HCT116 (cell line): ENCODE results near the gene ADORA1. TPM values are rescaled to one million over a fixed set of nuclear protein-coding genes. Genes with fewer than 3 reads are reported as not detected.

Source experiments
- ATAC-seq: fragments of 200-7000 bp; cut with Tn5 transposase; 2 replicates; pipeline ENCODE4 v1.9.1; 2020; ENCODE audit warnings: mild to moderate bottlenecking, moderate library complexity
- BruUV-seq: library from RNA; stranded (reverse); fragments of 400-500 nt; replicated peaks from 2 replicates; lab custom pipeline; 2021; lab: Mats Ljungman, UMichigan
- CTCF ChIA-PET: fragments of 300-600 bp; sonication (Branson Sonifier 250); formaldehyde crosslinking; loops from one replicate; lab custom pipeline; 2021; ENCODE audit warnings: antibody characterized with exemption; lab: Charles Lee
- POLR2A ChIA-PET: fragments of 300-600, 350-600 bp; sonication (Branson Sonifier 250); formaldehyde crosslinking; loops from one replicate; lab custom pipeline; 2021; ENCODE audit warnings: antibody characterized with exemption; lab: Charles Lee
- RAD21 ChIA-PET, 2 experiments: fragments of 300-600 bp; sonication (Branson Sonifier 250); formaldehyde crosslinking; loops; one replicate each; lab custom pipeline; 2023; ENCODE audit warnings: low total read pairs in 2 of 2; ENCODE audit not compliant: uncharacterized antibody in 2 of 2, unreplicated experiment in 2 of 2, low non-redundant PET in 1 of 2; lab: Charles Lee
- DNase-seq: peaks from one replicate; pipeline ENCODE4 v3.0.0-alpha.2; 2010; ENCODE audit warnings: low read depth, low spot score
- H2AFZ ChIP-seq: fragments of 200-600 bp; shearing (Covaris generic), sonication (generic); 2 replicates; pipeline ENCODE4 v1.6.1; 2017; ENCODE audit warnings: low read depth, mixed run types, mixed read lengths, antibody characterized with exemption, low read length; ENCODE audit not compliant: poor library complexity, severe bottlenecking
- H3K27ac ChIP-seq: 2 replicates; pipeline ENCODE4 v1.5.1; 2012; ENCODE audit warnings: low read depth, low read length
- H3K27me3 ChIP-seq: fragments of 200-600 bp; sonication (generic); 2 replicates; pipeline ENCODE4 v1.6.1; 2016; ENCODE audit warnings: mixed run types, low read length, mixed read lengths; ENCODE audit not compliant: insufficient read depth
- H3K36me3 ChIP-seq, 2 experiments: fragments of 200-500 bp in 1 of 2; fragments of 200-600 bp in 1 of 2; sonication (Bioruptor generic) in 1 of 2; sonication (generic) in 1 of 2; 2 replicates each; pipeline versions ENCODE4 v1.5.1 to v1.6.1; 2014 to 2016; ENCODE audit warnings: low read length in 2 of 2, inconsistent platforms in 1 of 2, mixed read lengths in 1 of 2, mixed run types in 1 of 2; ENCODE audit not compliant: insufficient read depth in 2 of 2, control insufficient read depth in 1 of 2
- H3K4me1 ChIP-seq, 2 experiments: fragments of 200-600 bp in 1 of 2; sonication (generic) in 1 of 2; 2 replicates each; pipeline versions ENCODE4 v1.5.1 to v1.6.1; 2012 to 2017; ENCODE audit warnings: low read length in 2 of 2, inconsistent platforms in 1 of 2, mild to moderate bottlenecking in 1 of 2, mixed read lengths in 1 of 2, mixed run types in 1 of 2, moderate library complexity in 1 of 2; ENCODE audit not compliant: insufficient read depth in 2 of 2, control insufficient read depth in 1 of 2
- H3K4me2 ChIP-seq: fragments of 200-600 bp; sonication (generic); 2 replicates; pipeline ENCODE4 v1.6.1; 2017; ENCODE audit warnings: mixed run types, low read length, mixed read lengths
- H3K4me3 ChIP-seq, 2 experiments: fragments of 200-600 bp in 1 of 2; sonication (generic) in 1 of 2; replicated peaks in 1 of 2; 2 replicates each; pipeline ENCODE4 v1.5.1; 2011 to 2016; ENCODE audit warnings: low read length in 2 of 2, control low read depth in 1 of 2, low read depth in 1 of 2, mild to moderate bottlenecking in 1 of 2, mixed read lengths in 1 of 2, mixed run types in 1 of 2
- H3K79me2 ChIP-seq: fragments of 200-600 bp; sonication (generic); 2 replicates; pipeline ENCODE4 v1.6.1; 2017; ENCODE audit warnings: mild to moderate bottlenecking, mixed run types, low read length, moderate library complexity, mixed read lengths; ENCODE audit not compliant: insufficient read depth
- H3K9ac ChIP-seq: fragments of 200-600 bp; sonication (generic); 2 replicates; pipeline ENCODE4 v1.6.1; 2016; ENCODE audit warnings: low read length, mixed read lengths
- H3K9me2 ChIP-seq: fragments of 200-600 bp; sonication (generic), shearing (Covaris generic); 2 replicates; pipeline ENCODE4 v1.6.1; 2017; ENCODE audit warnings: mixed run types, mild to moderate bottlenecking, moderate library complexity; ENCODE audit not compliant: insufficient read depth
- H3K9me3 ChIP-seq, 2 experiments: fragments of 200-500 bp in 1 of 2; fragments of 200-600 bp in 1 of 2; sonication (Bioruptor generic) in 1 of 2; sonication (generic) in 1 of 2; 2 replicates each; pipeline ENCODE4 v1.6.1; 2014 to 2017; ENCODE audit warnings: low read length in 2 of 2, mixed read lengths in 2 of 2, inconsistent platforms in 1 of 2, low read depth in 1 of 2, mild to moderate bottlenecking in 1 of 2, mixed run types in 1 of 2, moderate library complexity in 1 of 2; ENCODE audit not compliant: control insufficient read depth in 1 of 2, insufficient read depth in 1 of 2
- H4K20me1 ChIP-seq: fragments of 200-600 bp; sonication (generic), shearing (Covaris generic); 2 replicates; pipeline ENCODE4 v1.6.1; 2017; ENCODE audit warnings: mixed run types, mild to moderate bottlenecking, moderate library complexity; ENCODE audit not compliant: insufficient read depth
- CBX3 ChIP-seq: IDR thresholded peaks from 2 replicates; pipeline ENCODE4 v1.6.1; 2012; ENCODE audit warnings: low read depth
- CEBPB ChIP-seq: IDR thresholded peaks from 2 replicates; pipeline ENCODE4 v1.6.1; 2012; ENCODE audit warnings: low read depth
- EGR1 ChIP-seq: IDR thresholded peaks from 2 replicates; pipeline ENCODE4 v1.6.1; 2012; ENCODE audit warnings: low read depth
- ELF1 ChIP-seq: IDR thresholded peaks from 2 replicates; pipeline ENCODE4 v1.6.1; 2012; ENCODE audit warnings: low read depth, borderline replicate concordance
- EZH2phosphoT487 ChIP-seq: fragments of 200-600 bp; IDR thresholded peaks from 2 replicates; pipeline ENCODE4 v1.6.1; 2018; ENCODE audit warnings: antibody characterized with exemption, borderline replicate concordance
- FOSL1 ChIP-seq: IDR thresholded peaks from 2 replicates; pipeline ENCODE4 v1.6.1; 2012; ENCODE audit warnings: low read depth
- POLR2AphosphoS5 ChIP-seq: IDR thresholded peaks from 2 replicates; pipeline ENCODE4 v1.6.1; 2011; ENCODE audit warnings: mild to moderate bottlenecking, low read depth, low read length, moderate library complexity
- RAD21 ChIP-seq: IDR thresholded peaks from 2 replicates; pipeline ENCODE4 v1.6.1; 2012; ENCODE audit warnings: low read depth, mild to moderate bottlenecking
- SIN3A ChIP-seq: IDR thresholded peaks from 2 replicates; pipeline ENCODE4 v1.6.1; 2012; ENCODE audit warnings: low read depth
- SP1 ChIP-seq: IDR thresholded peaks from 2 replicates; pipeline ENCODE4 v1.6.1; 2012; ENCODE audit warnings: low read depth
- SRF ChIP-seq: IDR thresholded peaks from 2 replicates; pipeline ENCODE4 v1.6.1; 2012; ENCODE audit warnings: low read depth
- TCF7L2 ChIP-seq: IDR thresholded peaks from 2 replicates; pipeline ENCODE4 v1.7.0; 2011; ENCODE audit warnings: borderline replicate concordance, inconsistent platforms; ENCODE audit not compliant: insufficient read depth, insufficient read length; ENCODE audit errors: extremely low read depth
- ZFX ChIP-seq: fragments of 450-650 bp; IDR thresholded peaks from 2 replicates; pipeline ENCODE4 v1.6.1; 2017
- ZNF274 ChIP-seq: fragments of 200-500 bp; sonication (Bioruptor generic); IDR thresholded peaks from 2 replicates; pipeline ENCODE4 v1.6.1; 2014; ENCODE audit warnings: mild to moderate bottlenecking, low read depth, low read length, inconsistent platforms
- intact Hi-C: fragments of 100-400 bp; cut with micrococcal nuclease; formaldehyde crosslinking; loops from 2 replicates; pipeline ENCODE4 v1.10.0; 2022
- total RNA-seq: library from RNA; stranded (reverse); gene quantifications from one replicate; pipeline ENCODE4 v1.2.1, GENCODE V29; 2021; ENCODE audit not compliant: unreplicated experiment
- TF ChIP-seq, protein P1 (sequence below): IDR thresholded peaks from 2 replicates; pipeline ENCODE4 v1.6.1; 2012
- TF ChIP-seq, protein P2 (sequence below): IDR thresholded peaks from 2 replicates; pipeline ENCODE4 v1.6.1; 2011; ENCODE audit warnings: mild to moderate bottlenecking, low read length, moderate library complexity; ENCODE audit not compliant: insufficient replicate concordance; ENCODE audit errors: extremely low read depth
- TF ChIP-seq, protein P3 (sequence below), 3 experiments: fragments of 200-600 bp in 1 of 3; sonication (generic) in 1 of 3; IDR thresholded peaks in 2 of 3; conservative IDR thresholded peaks in 1 of 3; 2 replicates each; pipeline ENCODE4 v1.5.1; 2012 to 2017; ENCODE audit warnings: low read depth in 2 of 3, low read length in 2 of 3, antibody characterized with exemption in 1 of 3, borderline replicate concordance in 1 of 3, control low read depth in 1 of 3, mild to moderate bottlenecking in 1 of 3, mixed read lengths in 1 of 3, mixed run types in 1 of 3, moderate library complexity in 1 of 3; ENCODE audit not compliant: insufficient read depth in 1 of 3

ADORA1 gene
- total RNA-seq, 1 experiment from 2014 or later, result 2.8 TPM

DNA sequence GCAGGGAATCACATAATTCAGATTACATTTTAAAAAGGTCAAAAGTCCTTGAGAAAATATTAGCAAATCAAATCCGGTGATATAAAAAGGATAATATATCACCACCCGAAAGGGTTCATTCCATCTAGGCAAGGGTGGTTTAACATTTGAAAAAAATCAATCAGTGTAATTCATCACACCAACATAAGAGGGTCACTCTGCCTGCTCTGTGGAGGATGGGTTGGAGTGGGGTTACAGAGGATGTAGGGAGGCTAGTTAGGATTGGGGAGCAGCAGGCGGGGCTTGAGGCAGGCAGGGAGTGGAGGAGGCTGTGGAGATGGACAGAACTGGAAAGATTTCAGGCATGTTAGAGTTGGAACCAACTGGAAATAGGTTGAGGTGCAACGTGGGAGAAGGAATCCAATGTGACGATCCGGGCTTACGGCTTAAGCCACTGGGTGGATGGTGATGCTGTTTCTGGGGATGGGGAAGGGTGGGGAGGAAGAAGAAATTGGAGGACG, 12.5 kb downstream of the ADORA1 start:
- Histone ChIP-seq H3K4me3 (no peak overlapping the region), H3K4me1 (peaks cover 0 to 7% of the 10 kb centered on the region in 2 experiments; a peak in 2 of 4 replicates), H3K9ac (no peak overlapping the region), H3K36me3 (no peaks in the 10 kb centered on the region), H3K9me3 (no peaks in the 10 kb centered on the region), H2AFZ (no peak overlapping the region), H3K27ac (no peak overlapping the region), H3K9me2 (no peaks in the 10 kb centered on the region), H3K4me2 (no peak overlapping the region), H3K27me3 (no peaks in the 10 kb centered on the region), H3K79me2 (no peaks in the 10 kb centered on the region), H4K20me1 (no peaks in the 10 kb centered on the region)
- DNase-seq, result no peak
- ChIA-PET CTCF (no interaction called here), POLR2A (no interaction called here), RAD21 (no interaction called here)
- intact Hi-C loops, result no loop called here
- no TSS peak for BruUV-seq
- TF ChIP-seq CBX3 (no peak), FOSL1 (no peak), EGR1 (no peak), ZNF274 (no peak)
- no peak for ATAC-seq

DNA sequence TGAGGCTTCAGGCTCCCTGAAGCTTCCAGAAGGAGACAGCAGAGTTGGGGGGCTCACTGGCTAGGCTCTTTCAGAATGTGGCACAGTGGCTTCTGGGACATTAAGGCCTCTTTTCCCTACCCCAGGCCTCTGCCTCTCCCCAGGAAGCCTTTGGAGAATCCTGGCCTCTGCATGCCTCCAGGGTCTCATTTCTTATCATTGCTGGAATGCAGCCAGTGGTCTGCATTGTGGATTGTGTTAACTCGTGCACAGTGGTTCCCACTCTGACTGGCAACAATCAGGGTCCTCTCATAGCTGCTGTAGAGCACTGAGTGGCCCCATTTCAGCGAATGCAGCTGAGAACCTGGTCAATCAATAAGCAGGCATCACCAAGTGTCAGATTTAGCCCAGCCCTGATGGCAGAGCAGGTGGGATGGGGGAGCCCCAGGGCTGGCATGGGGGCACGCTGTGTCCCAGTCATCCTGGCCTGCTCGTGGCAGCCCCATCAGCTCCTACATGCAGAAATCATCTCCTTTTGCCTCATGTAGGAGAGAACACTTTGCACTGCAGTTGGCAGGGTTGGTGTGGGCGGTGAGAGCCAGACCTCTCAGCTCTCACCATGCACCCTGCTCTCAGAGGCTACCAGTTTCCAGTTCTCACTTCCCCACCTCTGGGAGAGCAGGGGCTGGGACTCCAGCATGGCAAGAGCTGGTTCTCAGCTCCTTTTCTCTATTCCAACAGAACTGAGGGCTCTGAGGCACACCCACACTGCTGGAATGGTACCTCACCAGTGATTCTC, 13.4 kb downstream of the ADORA1 start:
- H3K27me3 ChIP-seq, result no peaks in the 10 kb centered on the region
- POLR2A ChIA-PET, result no interaction called here
- H3K36me3 ChIP-seq, result no peaks in the 10 kb centered on the region
- H3K9me3 ChIP-seq, result no peaks in the 10 kb centered on the region
- ATAC-seq, result no peak
- CTCF ChIA-PET, result interaction anchor here (1.5 kb wide), 2 partner anchors 8 to 13 kb away, joined by 4 to 6 read pairs; partner anchors contain the start of gene ADORA1
- DNase-seq, result no peak
- intact Hi-C loops, result no loop called here
- H3K9me2 ChIP-seq, result no peaks in the 10 kb centered on the region
- no peak overlapping the region for H3K4me2 ChIP-seq
- H3K4me1 ChIP-seq, result peaks cover 0 to 7% of the 10 kb centered on the region in 2 experiments; a peak in 2 of 4 replicates
- no peak for TF ChIP-seq ZFX
- no peak for TF ChIP-seq POLR2AphosphoS5
- TF ChIP-seq, protein P1, sequence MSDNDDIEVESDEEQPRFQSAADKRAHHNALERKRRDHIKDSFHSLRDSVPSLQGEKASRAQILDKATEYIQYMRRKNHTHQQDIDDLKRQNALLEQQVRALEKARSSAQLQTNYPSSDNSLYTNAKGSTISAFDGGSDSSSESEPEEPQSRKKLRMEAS, result no peak
- no peak for TF ChIP-seq CEBPB
- TF ChIP-seq, protein P2, sequence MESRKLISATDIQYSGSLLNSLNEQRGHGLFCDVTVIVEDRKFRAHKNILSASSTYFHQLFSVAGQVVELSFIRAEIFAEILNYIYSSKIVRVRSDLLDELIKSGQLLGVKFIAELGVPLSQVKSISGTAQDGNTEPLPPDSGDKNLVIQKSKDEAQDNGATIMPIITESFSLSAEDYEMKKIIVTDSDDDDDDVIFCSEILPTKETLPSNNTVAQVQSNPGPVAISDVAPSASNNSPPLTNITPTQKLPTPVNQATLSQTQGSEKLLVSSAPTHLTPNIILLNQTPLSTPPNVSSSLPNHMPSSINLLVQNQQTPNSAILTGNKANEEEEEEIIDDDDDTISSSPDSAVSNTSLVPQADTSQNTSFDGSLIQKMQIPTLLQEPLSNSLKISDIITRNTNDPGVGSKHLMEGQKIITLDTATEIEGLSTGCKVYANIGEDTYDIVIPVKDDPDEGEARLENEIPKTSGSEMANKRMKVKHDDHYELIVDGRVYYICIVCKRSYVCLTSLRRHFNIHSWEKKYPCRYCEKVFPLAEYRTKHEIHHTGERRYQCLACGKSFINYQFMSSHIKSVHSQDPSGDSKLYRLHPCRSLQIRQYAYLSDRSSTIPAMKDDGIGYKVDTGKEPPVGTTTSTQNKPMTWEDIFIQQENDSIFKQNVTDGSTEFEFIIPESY, result no peak
- no peak for TF ChIP-seq EGR1
- no peak for TF ChIP-seq EZH2phosphoT487
- no peak for TF ChIP-seq CBX3
- no peak for TF ChIP-seq RAD21
- TF ChIP-seq, protein P3, sequence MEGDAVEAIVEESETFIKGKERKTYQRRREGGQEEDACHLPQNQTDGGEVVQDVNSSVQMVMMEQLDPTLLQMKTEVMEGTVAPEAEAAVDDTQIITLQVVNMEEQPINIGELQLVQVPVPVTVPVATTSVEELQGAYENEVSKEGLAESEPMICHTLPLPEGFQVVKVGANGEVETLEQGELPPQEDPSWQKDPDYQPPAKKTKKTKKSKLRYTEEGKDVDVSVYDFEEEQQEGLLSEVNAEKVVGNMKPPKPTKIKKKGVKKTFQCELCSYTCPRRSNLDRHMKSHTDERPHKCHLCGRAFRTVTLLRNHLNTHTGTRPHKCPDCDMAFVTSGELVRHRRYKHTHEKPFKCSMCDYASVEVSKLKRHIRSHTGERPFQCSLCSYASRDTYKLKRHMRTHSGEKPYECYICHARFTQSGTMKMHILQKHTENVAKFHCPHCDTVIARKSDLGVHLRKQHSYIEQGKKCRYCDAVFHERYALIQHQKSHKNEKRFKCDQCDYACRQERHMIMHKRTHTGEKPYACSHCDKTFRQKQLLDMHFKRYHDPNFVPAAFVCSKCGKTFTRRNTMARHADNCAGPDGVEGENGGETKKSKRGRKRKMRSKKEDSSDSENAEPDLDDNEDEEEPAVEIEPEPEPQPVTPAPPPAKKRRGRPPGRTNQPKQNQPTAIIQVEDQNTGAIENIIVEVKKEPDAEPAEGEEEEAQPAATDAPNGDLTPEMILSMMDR (IDR thresholded peaks at IDR 0.05 in 2 of 3, conservative IDR thresholded peaks at IDR 0.05 in 1 of 3; ENCODE audit: borderline replicate concordance in 1 of 3, insufficient read depth in 1 of 3, low read depth in 2 of 3, low read length in 2 of 3), result no peak
- no peak for TF ChIP-seq SIN3A
- TF ChIP-seq ELF1, result no peak
- TF ChIP-seq TCF7L2, result no peak
- no peak for TF ChIP-seq SRF
- TF ChIP-seq SP1, result no peak
- no peak overlapping the region for H2AFZ ChIP-seq
- H3K79me2 ChIP-seq, result no peaks in the 10 kb centered on the region
- RAD21 ChIA-PET, result no interaction called here
- no peak overlapping the region for H3K27ac ChIP-seq
- no TSS peak for BruUV-seq
- H3K9ac ChIP-seq, result no peak overlapping the region
- H4K20me1 ChIP-seq, result no peaks in the 10 kb centered on the region
- no peak overlapping the region for H3K4me3 ChIP-seq
